ENCODE data around the gene PRPF31. TPM values are rescaled to one million over a fixed set of nuclear protein-coding genes. Genes with fewer than 3 reads are reported as not detected.

Gene PRPF31
- total and polyA plus RNA-seq, 2 of the 13 experiments (the other 11 are each of a cell fraction or from before 2014, with no cell fraction given), result 23.8 to 63.8 TPM

DNA sequence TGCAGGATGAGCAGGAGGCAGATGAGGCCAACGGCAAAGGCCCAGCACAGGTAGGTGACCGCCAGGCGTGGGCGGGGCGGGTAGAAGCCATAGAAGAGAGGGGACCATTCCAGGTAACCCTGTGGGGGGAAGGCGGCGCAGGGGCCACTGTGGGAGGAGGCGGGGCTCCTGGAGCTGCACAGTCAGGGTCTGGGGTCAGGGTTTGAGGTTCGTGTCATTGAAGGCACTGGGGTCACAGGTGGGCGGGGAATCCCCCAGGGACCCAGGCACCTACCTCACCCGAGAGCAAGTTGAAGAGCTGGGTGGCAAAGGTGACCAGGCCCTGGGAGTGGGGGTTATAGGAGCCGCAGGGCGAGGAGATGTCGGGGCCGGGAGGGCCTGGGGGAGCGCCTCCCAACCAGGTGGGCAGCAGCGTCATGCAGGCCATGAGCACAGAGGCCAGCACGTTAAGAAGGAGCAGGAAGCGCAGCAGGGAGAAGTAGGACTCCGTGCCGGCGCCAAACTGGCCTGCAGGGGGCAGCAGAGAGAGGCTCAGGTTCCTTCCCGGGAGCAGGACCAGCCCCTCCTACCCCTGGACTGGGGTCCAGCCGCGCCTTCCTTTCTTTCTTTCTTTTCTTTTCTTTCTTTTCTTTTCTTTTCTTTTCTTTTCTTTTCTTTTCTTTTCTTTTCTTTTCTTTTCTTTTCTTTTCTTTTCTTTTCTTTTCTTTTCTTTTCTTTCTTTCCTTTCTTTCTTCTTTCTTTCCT, 52.8 kb downstream of the PRPF31 start (continued):
- TF ChIP-seq, protein P1, sequence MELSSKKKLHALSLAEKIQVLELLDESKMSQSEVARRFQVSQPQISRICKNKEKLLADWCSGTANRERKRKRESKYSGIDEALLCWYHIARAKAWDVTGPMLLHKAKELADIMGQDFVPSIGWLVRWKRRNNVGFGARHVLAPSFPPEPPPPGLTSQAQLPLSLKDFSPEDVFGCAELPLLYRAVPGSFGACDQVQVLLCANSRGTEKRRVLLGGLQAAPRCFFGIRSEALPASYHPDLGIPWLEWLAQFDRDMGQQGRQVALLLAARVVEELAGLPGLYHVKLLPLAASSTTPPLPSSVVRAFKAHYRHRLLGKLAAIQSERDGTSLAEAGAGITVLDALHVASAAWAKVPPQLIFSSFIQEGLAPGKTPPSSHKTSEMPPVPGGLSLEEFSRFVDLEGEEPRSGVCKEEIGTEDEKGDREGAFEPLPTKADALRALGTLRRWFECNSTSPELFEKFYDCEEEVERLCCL (CRISPR knock-in tag; IDR thresholded peaks at IDR 0.05; ENCODE audit: borderline replicate concordance), result no peak
- TF ChIP-seq, protein P2, sequence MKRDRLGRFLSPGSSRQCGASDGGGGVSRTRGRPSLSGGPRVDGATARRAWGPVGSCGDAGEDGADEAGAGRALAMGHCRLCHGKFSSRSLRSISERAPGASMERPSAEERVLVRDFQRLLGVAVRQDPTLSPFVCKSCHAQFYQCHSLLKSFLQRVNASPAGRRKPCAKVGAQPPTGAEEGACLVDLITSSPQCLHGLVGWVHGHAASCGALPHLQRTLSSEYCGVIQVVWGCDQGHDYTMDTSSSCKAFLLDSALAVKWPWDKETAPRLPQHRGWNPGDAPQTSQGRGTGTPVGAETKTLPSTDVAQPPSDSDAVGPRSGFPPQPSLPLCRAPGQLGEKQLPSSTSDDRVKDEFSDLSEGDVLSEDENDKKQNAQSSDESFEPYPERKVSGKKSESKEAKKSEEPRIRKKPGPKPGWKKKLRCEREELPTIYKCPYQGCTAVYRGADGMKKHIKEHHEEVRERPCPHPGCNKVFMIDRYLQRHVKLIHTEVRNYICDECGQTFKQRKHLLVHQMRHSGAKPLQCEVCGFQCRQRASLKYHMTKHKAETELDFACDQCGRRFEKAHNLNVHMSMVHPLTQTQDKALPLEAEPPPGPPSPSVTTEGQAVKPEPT (CRISPR knock-in tag; IDR thresholded peaks at IDR 0.05; ENCODE audit: low read depth), result no peak
- TF ChIP-seq, protein P3, sequence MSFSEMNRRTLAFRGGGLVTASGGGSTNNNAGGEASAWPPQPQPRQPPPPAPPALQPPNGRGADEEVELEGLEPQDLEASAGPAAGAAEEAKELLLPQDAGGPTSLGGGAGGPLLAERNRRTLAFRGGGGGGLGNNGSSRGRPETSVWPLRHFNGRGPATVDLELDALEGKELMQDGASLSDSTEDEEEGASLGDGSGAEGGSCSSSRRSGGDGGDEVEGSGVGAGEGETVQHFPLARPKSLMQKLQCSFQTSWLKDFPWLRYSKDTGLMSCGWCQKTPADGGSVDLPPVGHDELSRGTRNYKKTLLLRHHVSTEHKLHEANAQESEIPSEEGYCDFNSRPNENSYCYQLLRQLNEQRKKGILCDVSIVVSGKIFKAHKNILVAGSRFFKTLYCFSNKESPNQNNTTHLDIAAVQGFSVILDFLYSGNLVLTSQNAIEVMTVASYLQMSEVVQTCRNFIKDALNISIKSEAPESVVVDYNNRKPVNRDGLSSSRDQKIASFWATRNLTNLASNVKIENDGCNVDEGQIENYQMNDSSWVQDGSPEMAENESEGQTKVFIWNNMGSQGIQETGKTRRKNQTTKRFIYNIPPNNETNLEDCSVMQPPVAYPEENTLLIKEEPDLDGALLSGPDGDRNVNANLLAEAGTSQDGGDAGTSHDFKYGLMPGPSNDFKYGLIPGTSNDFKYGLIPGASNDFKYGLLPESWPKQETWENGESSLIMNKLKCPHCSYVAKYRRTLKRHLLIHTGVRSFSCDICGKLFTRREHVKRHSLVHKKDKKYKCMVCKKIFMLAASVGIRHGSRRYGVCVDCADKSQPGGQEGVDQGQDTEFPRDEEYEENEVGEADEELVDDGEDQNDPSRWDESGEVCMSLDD (CRISPR knock-in tag; IDR thresholded peaks at IDR 0.05; ENCODE audit: borderline replicate concordance), result no peak
- TF ChIP-seq, protein P4, sequence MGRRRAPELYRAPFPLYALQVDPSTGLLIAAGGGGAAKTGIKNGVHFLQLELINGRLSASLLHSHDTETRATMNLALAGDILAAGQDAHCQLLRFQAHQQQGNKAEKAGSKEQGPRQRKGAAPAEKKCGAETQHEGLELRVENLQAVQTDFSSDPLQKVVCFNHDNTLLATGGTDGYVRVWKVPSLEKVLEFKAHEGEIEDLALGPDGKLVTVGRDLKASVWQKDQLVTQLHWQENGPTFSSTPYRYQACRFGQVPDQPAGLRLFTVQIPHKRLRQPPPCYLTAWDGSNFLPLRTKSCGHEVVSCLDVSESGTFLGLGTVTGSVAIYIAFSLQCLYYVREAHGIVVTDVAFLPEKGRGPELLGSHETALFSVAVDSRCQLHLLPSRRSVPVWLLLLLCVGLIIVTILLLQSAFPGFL (CRISPR knock-in tag; IDR thresholded peaks at IDR 0.05), result no peak
- TF ChIP-seq PHF20 (CRISPR knock-in tag; IDR thresholded peaks at IDR 0.05), result no peak
- TF ChIP-seq, protein P5, sequence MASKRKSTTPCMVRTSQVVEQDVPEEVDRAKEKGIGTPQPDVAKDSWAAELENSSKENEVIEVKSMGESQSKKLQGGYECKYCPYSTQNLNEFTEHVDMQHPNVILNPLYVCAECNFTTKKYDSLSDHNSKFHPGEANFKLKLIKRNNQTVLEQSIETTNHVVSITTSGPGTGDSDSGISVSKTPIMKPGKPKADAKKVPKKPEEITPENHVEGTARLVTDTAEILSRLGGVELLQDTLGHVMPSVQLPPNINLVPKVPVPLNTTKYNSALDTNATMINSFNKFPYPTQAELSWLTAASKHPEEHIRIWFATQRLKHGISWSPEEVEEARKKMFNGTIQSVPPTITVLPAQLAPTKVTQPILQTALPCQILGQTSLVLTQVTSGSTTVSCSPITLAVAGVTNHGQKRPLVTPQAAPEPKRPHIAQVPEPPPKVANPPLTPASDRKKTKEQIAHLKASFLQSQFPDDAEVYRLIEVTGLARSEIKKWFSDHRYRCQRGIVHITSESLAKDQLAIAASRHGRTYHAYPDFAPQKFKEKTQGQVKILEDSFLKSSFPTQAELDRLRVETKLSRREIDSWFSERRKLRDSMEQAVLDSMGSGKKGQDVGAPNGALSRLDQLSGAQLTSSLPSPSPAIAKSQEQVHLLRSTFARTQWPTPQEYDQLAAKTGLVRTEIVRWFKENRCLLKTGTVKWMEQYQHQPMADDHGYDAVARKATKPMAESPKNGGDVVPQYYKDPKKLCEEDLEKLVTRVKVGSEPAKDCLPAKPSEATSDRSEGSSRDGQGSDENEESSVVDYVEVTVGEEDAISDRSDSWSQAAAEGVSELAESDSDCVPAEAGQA (IDR thresholded peaks at IDR 0.05; ENCODE audit: low read depth), result no peak
- TF ChIP-seq, protein P5 (CRISPR knock-in tag; IDR thresholded peaks at IDR 0.05; ENCODE audit: borderline replicate concordance), result no peak
- TF ChIP-seq MATR3 (CRISPR knock-in tag; IDR thresholded peaks at IDR 0.05), result no peak
- TF ChIP-seq, protein P6, sequence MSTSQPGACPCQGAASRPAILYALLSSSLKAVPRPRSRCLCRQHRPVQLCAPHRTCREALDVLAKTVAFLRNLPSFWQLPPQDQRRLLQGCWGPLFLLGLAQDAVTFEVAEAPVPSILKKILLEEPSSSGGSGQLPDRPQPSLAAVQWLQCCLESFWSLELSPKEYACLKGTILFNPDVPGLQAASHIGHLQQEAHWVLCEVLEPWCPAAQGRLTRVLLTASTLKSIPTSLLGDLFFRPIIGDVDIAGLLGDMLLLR (CRISPR knock-in tag; IDR thresholded peaks at IDR 0.05), result no peak
- TF ChIP-seq ZNF558 (CRISPR knock-in tag; IDR thresholded peaks at IDR 0.05; ENCODE audit: borderline replicate concordance), result no peak
- TF ChIP-seq PHF5A (CRISPR knock-in tag; IDR thresholded peaks at IDR 0.05; ENCODE audit: low read depth, unreplicated experiment), result no peak
- TF ChIP-seq ZNF543 (CRISPR knock-in tag; IDR thresholded peaks at IDR 0.05), result no peak
- no peak for TF ChIP-seq ZNF841 (CRISPR knock-in tag; IDR thresholded peaks at IDR 0.05; ENCODE audit: borderline replicate concordance)
- TF ChIP-seq ZNF775 (CRISPR knock-in tag; IDR thresholded peaks at IDR 0.05; ENCODE audit: borderline replicate concordance), result no peak
